ENCODE data around the gene CCDC57. TPM values are rescaled to one million over a fixed set of nuclear protein-coding genes. Genes with fewer than 3 reads are reported as not detected.

CCDC57 gene
- polyA plus RNA-seq, 3 donors: 17.1 to 43.8 (median 20.1) TPM

- Mint-ChIP-seq H3K4me1 (no peaks in the 10 kb centered on the region), H3K9me3 (peaks cover 0 to 1% (median 0%) of the 10 kb centered on the region in 7 donors), H3K36me3 (peaks cover 23 to 39% of the 10 kb centered on the region in 2 donors), H3K27me3 (ENCODE audit: low read depth in 3 of 3) (peaks cover 3 to 8% (median 4%) of the 10 kb centered on the region in 3 donors), H3K4me3 (no peak overlapping the region), H3K27ac (peak overlapping the region in 1 of 7 donors; percentile 33)
- TF ChIP-seq CTCF (IDR thresholded peaks at IDR 0.05): no peak
- Histone ChIP-seq H4K20me1 (ENCODE audit: insufficient read depth, low read length) (no peaks in the 10 kb centered on the region), H2AFZ (ENCODE audit: insufficient read depth, low read depth, low read length, poor library complexity, severe bottlenecking) (no peak overlapping the region), H3K9ac (ENCODE audit: insufficient read depth, low read length, poor library complexity, severe bottlenecking) (no peak overlapping the region), H3K27me3 (ENCODE audit: control insufficient read depth in 2 of 2, insufficient read depth in 2 of 2, low read length in 2 of 2) (no peaks in the 10 kb centered on the region), H3K27ac (ENCODE audit: low read depth in 1 of 2, low read length in 2 of 2) (no peak overlapping the region), H3K4me3 (replicated peaks in 1 of 3; ENCODE audit: low read depth in 2 of 3, low read length in 3 of 3) (no peak overlapping the region), H3K36me3 (replicated peaks in 1 of 2; ENCODE audit: control insufficient read depth in 1 of 2, insufficient read depth in 2 of 2, low read length in 2 of 2) (peaks cover 27 to 34% of the 10 kb centered on the region in 2 donors), H3K4me2 (replicated peaks; ENCODE audit: extremely low read depth, low read length, poor library complexity, severe bottlenecking) (no peak overlapping the region), H3K79me2 (ENCODE audit: insufficient read depth, low read length) (no peaks in the 10 kb centered on the region), H3K4me1 (ENCODE audit: control insufficient read depth in 1 of 2, insufficient read depth in 2 of 2, low read length in 2 of 2) (no peaks in the 10 kb centered on the region), H3K9me3 (replicated peaks in 1 of 2; ENCODE audit: control insufficient read depth in 1 of 2, insufficient read depth in 1 of 2, low read length in 2 of 2) (no peaks in the 10 kb centered on the region)
- no peak for DNase-seq
- 86% methylated on average over 22 of the region's 28 CpGs for WGBS (ENCODE audit: insufficient coverage)
- intact Hi-C loops (cut with micrococcal nuclease): no loop called here
Observed at GRCh38 chr17:82077617-82078358, 134.9 kb downstream of the CCDC57 start.

- intact Hi-C loops (cut with micrococcal nuclease): no loop called here
- WGBS (ENCODE audit: insufficient coverage): 86% methylated on average over 13 of the region's 21 CpGs
- H3K27ac Mint-ChIP-seq: peak overlapping the region in 1 of 7 donors; percentile 31
Observed at GRCh38 chr17:82076785-82077591, 135.7 kb downstream of the CCDC57 start.

More at GRCh38 chr17:82076785-82077591, 135.7 kb downstream of the CCDC57 start:
- Histone ChIP-seq H3K4me2 (replicated peaks; ENCODE audit: extremely low read depth, low read length, poor library complexity, severe bottlenecking) (no peak overlapping the region), H3K79me2 (ENCODE audit: insufficient read depth, low read length) (no peaks in the 10 kb centered on the region), H3K9ac (ENCODE audit: insufficient read depth, low read length, poor library complexity, severe bottlenecking) (no peak overlapping the region), H3K9me3 (replicated peaks in 1 of 2; ENCODE audit: control insufficient read depth in 1 of 2, insufficient read depth in 1 of 2, low read length in 2 of 2) (no peaks in the 10 kb centered on the region), H3K27me3 (ENCODE audit: control insufficient read depth in 2 of 2, insufficient read depth in 2 of 2, low read length in 2 of 2) (no peaks in the 10 kb centered on the region), H3K27ac (ENCODE audit: low read depth in 1 of 2, low read length in 2 of 2) (no peak overlapping the region), H3K36me3 (replicated peaks in 1 of 2; ENCODE audit: control insufficient read depth in 1 of 2, insufficient read depth in 2 of 2, low read length in 2 of 2) (peaks cover 24 to 26% of the 10 kb centered on the region in 2 donors), H3K4me3 (replicated peaks in 1 of 3; ENCODE audit: low read depth in 2 of 3, low read length in 3 of 3) (no peak overlapping the region), H4K20me1 (ENCODE audit: insufficient read depth, low read length) (no peaks in the 10 kb centered on the region), H2AFZ (ENCODE audit: insufficient read depth, low read depth, low read length, poor library complexity, severe bottlenecking) (no peak overlapping the region), H3K4me1 (ENCODE audit: control insufficient read depth in 1 of 2, insufficient read depth in 2 of 2, low read length in 2 of 2) (no peaks in the 10 kb centered on the region)
- peaks cover 3 to 10% (median 6%) of the 10 kb centered on the region in 3 donors for H3K27me3 Mint-ChIP-seq (ENCODE audit: low read depth in 3 of 3)
- H3K4me3 Mint-ChIP-seq: no peak overlapping the region
- H3K9me3 Mint-ChIP-seq: peaks cover 0 to 1% (median 0%) of the 10 kb centered on the region in 7 donors
- H3K36me3 Mint-ChIP-seq: peaks cover 20 to 31% of the 10 kb centered on the region in 2 donors
- no peaks in the 10 kb centered on the region for H3K4me1 Mint-ChIP-seq
- no peak for DNase-seq
- TF ChIP-seq CTCF (IDR thresholded peaks at IDR 0.05): no peak

Data from CD14-positive monocyte (primary cell).